Smooth muscle cell (in vitro differentiated cells): ENCODE results near the gene RBBP8. TPM values are rescaled to one million over a fixed set of nuclear protein-coding genes. Genes with fewer than 3 reads are reported as not detected.

Source experiments
- DNase-seq: peaks from one replicate; lab custom pipeline; 2025; ENCODE audit not compliant: unreplicated experiment; lab: John Stamatoyannopoulos, UW
- H2AFZ ChIP-seq: fragments of 200-600 bp; sonication (generic); 2 replicates; pipeline ENCODE4 v1.6.0; 2016; ENCODE audit warnings: antibody characterized with exemption, low read depth, mild to moderate bottlenecking
- H3F3A ChIP-seq: fragments of 200-600 bp; sonication (generic); 2 replicates; pipeline ENCODE4 v1.6.0; 2017; ENCODE audit warnings: antibody characterized with exemption, low read depth
- H3K27ac ChIP-seq: fragments of 200-600 bp; sonication (generic); 2 replicates; pipeline ENCODE4 v1.5.1; 2016; ENCODE audit warnings: low read depth, mild to moderate bottlenecking
- H3K27me3 ChIP-seq: fragments of 200-600 bp; sonication (generic); 2 replicates; pipeline ENCODE4 v1.6.1; 2016; ENCODE audit warnings: low read depth, mild to moderate bottlenecking
- H3K36me3 ChIP-seq: fragments of 200-600 bp; sonication (generic); 2 replicates; pipeline ENCODE4 v1.5.1; 2016; ENCODE audit warnings: low read depth
- H3K4me1 ChIP-seq: fragments of 200-600 bp; sonication (generic); 2 replicates; pipeline ENCODE4 v1.5.1; 2016; ENCODE audit warnings: low read depth
- H3K4me2 ChIP-seq: fragments of 200-600 bp; sonication (generic); 2 replicates; pipeline ENCODE4 v1.6.0; 2016; ENCODE audit warnings: mild to moderate bottlenecking
- H3K4me3 ChIP-seq: fragments of 200-600 bp; sonication (generic); 2 replicates; pipeline ENCODE4 v1.5.1; 2016; ENCODE audit warnings: mild to moderate bottlenecking
- H3K79me2 ChIP-seq: fragments of 200-600 bp; sonication (generic); 2 replicates; pipeline ENCODE4 v1.6.0; 2016; ENCODE audit warnings: low read depth, mild to moderate bottlenecking
- H3K9ac ChIP-seq: fragments of 200-600 bp; sonication (generic); 2 replicates; pipeline ENCODE4 v1.6.0; 2016; ENCODE audit warnings: low read depth
- H3K9me3 ChIP-seq: fragments of 200-600 bp; sonication (generic); replicated peaks from 2 replicates; pipeline ENCODE4 v1.5.1; 2016; ENCODE audit warnings: low read depth
- H4K20me1 ChIP-seq: fragments of 200-600 bp; sonication (generic); 2 replicates; pipeline ENCODE4 v1.6.0; 2016; ENCODE audit warnings: low read depth
- WGBS: methylation state at CpG from one replicate; pipeline ENCODE4 v1.1.7; 2016; ENCODE audit warnings: low lambda C conversion rate; 5-methylcytosine and 5-hydroxymethylcytosine counted together
- polyA plus RNA-seq: library from polyadenylated mRNA; unstranded; fragments of >200 nt; fragmentation: Nextera tagmentation; extraction: Ambion mirVana; gene quantifications from 2 replicates; pipeline ENCODE4 v1.2.1, GENCODE V29; 2016
- total RNA-seq: library from RNA; depleted of rRNA; stranded (reverse); fragments of >200 nt; gene quantifications from 2 replicates; pipeline ENCODE4 v1.2.3, GENCODE V29; 2014
- TF ChIP-seq, protein P1 (sequence below): fragments of 200-600 bp; sonication (generic); IDR thresholded peaks from 2 replicates; pipeline ENCODE4 v1.5.1; 2017; ENCODE audit warnings: borderline replicate concordance, mild to moderate bottlenecking, antibody characterized with exemption; ENCODE audit not compliant: insufficient read depth, poor library complexity, severe bottlenecking

RBBP8 gene
- total and polyA plus RNA-seq, 2 experiments from 2014 or later: 11.7 to 39.3 TPM

DNA sequence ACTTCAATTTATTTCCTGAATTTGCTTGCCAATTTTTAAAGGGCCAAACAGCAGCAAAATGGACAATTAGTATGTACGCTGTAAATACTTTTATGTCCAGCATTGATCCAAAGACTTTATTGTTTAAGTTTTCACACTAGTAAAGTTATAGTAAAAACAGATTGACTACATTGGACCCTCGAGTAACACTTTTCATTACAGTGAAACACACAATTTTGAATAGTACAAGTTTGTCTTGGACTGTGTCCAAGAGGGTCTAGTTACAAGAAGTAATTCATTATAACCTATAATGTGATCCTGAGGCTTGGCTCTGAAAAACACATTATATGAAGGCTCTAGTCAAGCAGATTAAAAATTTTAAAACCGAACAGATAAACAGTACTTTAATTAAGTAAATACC, 11.4 kb upstream of the RBBP8 start:
- 60% methylated on average over 3 of the region's 3 CpGs for WGBS
- TF ChIP-seq, protein P1, sequence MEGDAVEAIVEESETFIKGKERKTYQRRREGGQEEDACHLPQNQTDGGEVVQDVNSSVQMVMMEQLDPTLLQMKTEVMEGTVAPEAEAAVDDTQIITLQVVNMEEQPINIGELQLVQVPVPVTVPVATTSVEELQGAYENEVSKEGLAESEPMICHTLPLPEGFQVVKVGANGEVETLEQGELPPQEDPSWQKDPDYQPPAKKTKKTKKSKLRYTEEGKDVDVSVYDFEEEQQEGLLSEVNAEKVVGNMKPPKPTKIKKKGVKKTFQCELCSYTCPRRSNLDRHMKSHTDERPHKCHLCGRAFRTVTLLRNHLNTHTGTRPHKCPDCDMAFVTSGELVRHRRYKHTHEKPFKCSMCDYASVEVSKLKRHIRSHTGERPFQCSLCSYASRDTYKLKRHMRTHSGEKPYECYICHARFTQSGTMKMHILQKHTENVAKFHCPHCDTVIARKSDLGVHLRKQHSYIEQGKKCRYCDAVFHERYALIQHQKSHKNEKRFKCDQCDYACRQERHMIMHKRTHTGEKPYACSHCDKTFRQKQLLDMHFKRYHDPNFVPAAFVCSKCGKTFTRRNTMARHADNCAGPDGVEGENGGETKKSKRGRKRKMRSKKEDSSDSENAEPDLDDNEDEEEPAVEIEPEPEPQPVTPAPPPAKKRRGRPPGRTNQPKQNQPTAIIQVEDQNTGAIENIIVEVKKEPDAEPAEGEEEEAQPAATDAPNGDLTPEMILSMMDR: no peak
- H3F3A ChIP-seq: no peaks in the 10 kb centered on the region
- no peak overlapping the region for H2AFZ ChIP-seq
- no peak overlapping the region for H3K4me3 ChIP-seq
- no peak for DNase-seq
- H3K79me2 ChIP-seq: no peaks in the 10 kb centered on the region
- no peak overlapping the region for H3K27ac ChIP-seq
- H3K4me1 ChIP-seq: no peaks in the 10 kb centered on the region
- H3K4me2 ChIP-seq: no peak overlapping the region
- no peak overlapping the region for H3K9ac ChIP-seq
- H4K20me1 ChIP-seq: no peaks in the 10 kb centered on the region
- H3K9me3 ChIP-seq: no peaks in the 10 kb centered on the region
- H3K36me3 ChIP-seq: no peaks in the 10 kb centered on the region
- no peaks in the 10 kb centered on the region for H3K27me3 ChIP-seq

GRCh38 chr18:22924589-22924988, 8.5 kb upstream of the RBBP8 start:
- no peaks in the 10 kb centered on the region for H3K27me3 ChIP-seq
- 97% methylated on average over 2 of the region's 2 CpGs for WGBS
- H3F3A ChIP-seq: no peaks in the 10 kb centered on the region
- no peak overlapping the region for H3K9ac ChIP-seq
- DNase-seq: no peak
- H3K4me1 ChIP-seq: no peaks in the 10 kb centered on the region
- no peak overlapping the region for H3K4me3 ChIP-seq
- no peaks in the 10 kb centered on the region for H3K79me2 ChIP-seq
- no peak overlapping the region for H3K27ac ChIP-seq
- no peak overlapping the region for H3K4me2 ChIP-seq
- no peak overlapping the region for H2AFZ ChIP-seq
- H3K36me3 ChIP-seq: no peaks in the 10 kb centered on the region
- H3K9me3 ChIP-seq: no peaks in the 10 kb centered on the region
- no peaks in the 10 kb centered on the region for H4K20me1 ChIP-seq
- TF ChIP-seq, protein P1: no peak

DNA sequence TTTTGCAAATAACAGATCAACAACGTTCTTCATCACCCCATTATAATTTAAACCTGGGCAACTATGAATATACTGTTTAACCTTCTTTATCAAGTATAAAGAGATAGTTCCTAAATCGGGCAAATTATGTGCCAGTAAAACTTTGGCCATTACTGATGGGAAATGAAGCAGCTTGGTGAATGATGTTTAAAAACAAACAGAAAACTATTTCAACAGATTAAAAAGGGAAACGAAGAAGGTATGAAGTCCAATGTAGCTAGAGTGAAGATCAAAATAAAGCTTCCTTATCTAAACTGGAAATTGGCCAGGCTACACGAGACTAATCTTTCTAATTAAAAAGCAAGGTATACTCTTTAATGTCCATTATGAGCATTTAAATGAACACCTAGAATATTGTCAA, 6.7 kb upstream of the RBBP8 start:
- Histone ChIP-seq H3K79me2 (no peaks in the 10 kb centered on the region), H4K20me1 (no peaks in the 10 kb centered on the region), H3K27me3 (no peaks in the 10 kb centered on the region), H3K36me3 (no peaks in the 10 kb centered on the region), H3K27ac (no peak overlapping the region), H3K4me2 (no peak overlapping the region), H3K4me3 (no peak overlapping the region), H3F3A (no peaks in the 10 kb centered on the region), H3K4me1 (no peaks in the 10 kb centered on the region), H3K9ac (no peak overlapping the region), H2AFZ (no peak overlapping the region), H3K9me3 (no peaks in the 10 kb centered on the region)
- no peak for DNase-seq
- TF ChIP-seq, protein P1: no peak
- WGBS: 87% methylated on average over 4 of the region's 4 CpGs

- H3K27ac ChIP-seq: no peak overlapping the region
- TF ChIP-seq, protein P1: no peak
- H2AFZ ChIP-seq: no peak overlapping the region
- 97% methylated on average over 3 of the region's 3 CpGs for WGBS
- no peaks in the 10 kb centered on the region for H3K79me2 ChIP-seq
- H3K4me2 ChIP-seq: no peak overlapping the region
- H3K4me1 ChIP-seq: peaks cover 5% of the 10 kb centered on the region
- DNase-seq: no peak
- H3K36me3 ChIP-seq: no peaks in the 10 kb centered on the region
- H3K27me3 ChIP-seq: no peaks in the 10 kb centered on the region
- no peaks in the 10 kb centered on the region for H3F3A ChIP-seq
- H3K4me3 ChIP-seq: no peak overlapping the region
- no peaks in the 10 kb centered on the region for H4K20me1 ChIP-seq
- no peak overlapping the region for H3K9ac ChIP-seq
- H3K9me3 ChIP-seq: no peaks in the 10 kb centered on the region
These were observed 4.8 kb upstream of the RBBP8 start for GRCh38 chr18:22928339-22928738.
